ENCODE results near the gene RASGRP4. TPM values are rescaled to one million over a fixed set of nuclear protein-coding genes. Genes with fewer than 3 reads are reported as not detected.

Gene RASGRP4
- polyA plus RNA-seq, 1 donor (not counting 4 experiments of a cell fraction or from before 2014, with no cell fraction given): not detected

- TF ChIP-seq CTCF (optimal IDR thresholded peaks at IDR 0.05 in 1 of 3, IDR thresholded peaks at IDR 0.05 in 1 of 3, conservative IDR thresholded peaks at IDR 0.05 in 1 of 3; ENCODE audit: extremely low read depth in 1 of 3, insufficient read depth in 2 of 3, low read length in 3 of 3) (no peak), EZH2 (IDR thresholded peaks at IDR 0.05; ENCODE audit: low read length) (no peak)
- Histone ChIP-seq H3K79me2 (ENCODE audit: control insufficient read depth, insufficient read depth, low read length) (no peaks in the 10 kb centered on the region), H3K4me3 (ENCODE audit: control insufficient read depth in 2 of 3, extremely low read depth in 1 of 3, insufficient read depth in 2 of 3, low read depth in 1 of 3, low read length in 3 of 3) (no peak overlapping the region), H3K4me2 (ENCODE audit: control insufficient read depth, extremely low read depth, insufficient read depth, low read depth, low read length) (no peak overlapping the region), H3K4me1 (ENCODE audit: control insufficient read depth, extremely low read depth, insufficient read depth, low read length) (no peaks in the 10 kb centered on the region), H3K27ac (ENCODE audit: control insufficient read depth, insufficient read depth, low read length) (no peak overlapping the region), H4K20me1 (ENCODE audit: control insufficient read depth, extremely low read depth, insufficient read depth, low read length) (no peaks in the 10 kb centered on the region), H3K36me3 (ENCODE audit: control insufficient read depth in 2 of 2, extremely low read depth in 1 of 2, insufficient read depth in 2 of 2, low read length in 2 of 2) (no peaks in the 10 kb centered on the region), H2AFZ (ENCODE audit: control insufficient read depth, low read length) (no peak overlapping the region), H3K27me3 (ENCODE audit: control insufficient read depth, extremely low read depth, insufficient read depth, low read length) (no peaks in the 10 kb centered on the region), H3K9me1 (ENCODE audit: control insufficient read depth, extremely low read depth, insufficient read depth, low read length) (no peaks in the 10 kb centered on the region), H3K9me3 (ENCODE audit: control insufficient read depth, low read depth, low read length) (no peaks in the 10 kb centered on the region), H3K9ac (ENCODE audit: control insufficient read depth, extremely low read depth, insufficient read depth, low read length) (no peak overlapping the region)
- FAIRE-seq (no peak), DNase-seq (ENCODE audit: low read depth, low spot score) (no peak)
- dilution Hi-C loops (cut with MboI; ENCODE audit: extremely low pct_ligation_motif_present, low sequenced_read_pairs): no loop called here
Measured at GRCh38 chr19:38463365-38463764, 37.3 kb upstream of the RASGRP4 start.

DNA sequence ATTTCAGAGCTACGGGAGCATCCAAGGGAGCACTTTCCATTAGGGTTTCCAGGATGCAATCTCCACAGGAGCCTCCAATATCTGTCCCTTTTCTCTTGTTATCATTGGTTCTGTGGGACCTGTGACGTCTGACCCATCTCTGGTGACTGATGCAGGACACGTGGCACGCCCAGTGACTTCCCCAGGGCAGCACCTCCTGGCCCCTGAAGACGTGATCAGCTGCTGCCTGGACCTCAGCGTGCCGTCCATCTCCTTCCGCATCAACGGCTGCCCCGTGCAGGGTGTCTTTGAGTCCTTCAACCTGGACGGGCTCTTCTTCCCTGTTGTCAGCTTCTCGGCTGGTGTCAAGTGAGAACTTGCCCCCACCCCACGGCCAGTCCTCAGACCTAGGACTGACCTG is 33.0 kb upstream of the RASGRP4 start:
- no peaks in the 10 kb centered on the region for H4K20me1 ChIP-seq (ENCODE audit: control insufficient read depth, extremely low read depth, insufficient read depth, low read length)
- no peaks in the 10 kb centered on the region for H3K27me3 ChIP-seq (ENCODE audit: control insufficient read depth, extremely low read depth, insufficient read depth, low read length)
- DNase-seq (ENCODE audit: low read depth, low spot score) (no peak), FAIRE-seq (no peak)
- H3K9ac ChIP-seq (ENCODE audit: control insufficient read depth, extremely low read depth, insufficient read depth, low read length): no peak overlapping the region
- H2AFZ ChIP-seq (ENCODE audit: control insufficient read depth, low read length): no peak overlapping the region
- no peak overlapping the region for H3K27ac ChIP-seq (ENCODE audit: control insufficient read depth, insufficient read depth, low read length)
- dilution Hi-C loops (cut with MboI; ENCODE audit: extremely low pct_ligation_motif_present, low sequenced_read_pairs): no loop called here
- H3K4me2 ChIP-seq (ENCODE audit: control insufficient read depth, extremely low read depth, insufficient read depth, low read depth, low read length): no peak overlapping the region
- no peaks in the 10 kb centered on the region for H3K36me3 ChIP-seq (ENCODE audit: control insufficient read depth in 2 of 2, extremely low read depth in 1 of 2, insufficient read depth in 2 of 2, low read length in 2 of 2)
- no peak for TF ChIP-seq CTCF (optimal IDR thresholded peaks at IDR 0.05 in 1 of 3, IDR thresholded peaks at IDR 0.05 in 1 of 3, conservative IDR thresholded peaks at IDR 0.05 in 1 of 3; ENCODE audit: extremely low read depth in 1 of 3, insufficient read depth in 2 of 3, low read length in 3 of 3)
- no peak for TF ChIP-seq EZH2 (IDR thresholded peaks at IDR 0.05; ENCODE audit: low read length)
- no peaks in the 10 kb centered on the region for H3K9me3 ChIP-seq (ENCODE audit: control insufficient read depth, low read depth, low read length)
- no peaks in the 10 kb centered on the region for H3K4me1 ChIP-seq (ENCODE audit: control insufficient read depth, extremely low read depth, insufficient read depth, low read length)
- H3K4me3 ChIP-seq (ENCODE audit: control insufficient read depth in 2 of 3, extremely low read depth in 1 of 3, insufficient read depth in 2 of 3, low read depth in 1 of 3, low read length in 3 of 3): no peak overlapping the region
- H3K9me1 ChIP-seq (ENCODE audit: control insufficient read depth, extremely low read depth, insufficient read depth, low read length): no peaks in the 10 kb centered on the region
- H3K79me2 ChIP-seq (ENCODE audit: control insufficient read depth, insufficient read depth, low read length): no peaks in the 10 kb centered on the region

Measured in keratinocyte (primary cell).